HepG2 (cell line): ENCODE data around the gene NFIC. TPM values are rescaled to one million over a fixed set of nuclear protein-coding genes. Genes with fewer than 3 reads are reported as not detected.

Experiments
- EZH2 ChIP-seq: conservative IDR thresholded peaks from 2 replicates; pipeline ENCODE4 v1.6.1; 2012; ENCODE audit warnings: mild to moderate bottlenecking, low read depth, low read length, moderate library complexity
- HMG20B ChIP-seq: conservative IDR thresholded peaks from 2 replicates; pipeline ENCODE4 v1.6.1; 2016; ENCODE audit warnings: missing genetic modification reagents, missing compliant biosample characterization
- IRF2 ChIP-seq: IDR thresholded peaks from 2 replicates; pipeline ENCODE4 v1.6.1; 2018; ENCODE audit warnings: missing genetic modification reagents, missing compliant biosample characterization
- JUND ChIP-seq: sonication (generic); formaldehyde crosslinking; IDR thresholded peaks from 2 replicates; pipeline ENCODE4 v1.8.0; 2022; ENCODE audit warnings: mild to moderate bottlenecking, missing genetic modification reagents
- MAX ChIP-seq: IDR thresholded peaks from 2 replicates; pipeline ENCODE4 v1.6.1; 2012; ENCODE audit warnings: inconsistent platforms
- MEF2D ChIP-seq: sonication (generic); formaldehyde crosslinking; IDR thresholded peaks from 2 replicates; pipeline ENCODE4 v1.5.1; 2020; ENCODE audit warnings: mild to moderate bottlenecking, missing genetic modification reagents
- ONECUT2 ChIP-seq: sonication (generic); formaldehyde crosslinking; IDR thresholded peaks from 2 replicates; pipeline ENCODE4 v1.4.0; 2020; ENCODE audit warnings: missing genetic modification reagents
- PHF8 ChIP-seq: sonication (generic); formaldehyde crosslinking; IDR thresholded peaks from 2 replicates; pipeline ENCODE4 v1.5.0; 2020; ENCODE audit warnings: missing genetic modification reagents
- REL ChIP-seq: sonication (generic); formaldehyde crosslinking; conservative IDR thresholded peaks from 2 replicates; pipeline ENCODE4 v1.8.0; 2022; ENCODE audit warnings: mild to moderate bottlenecking, missing genetic modification reagents, moderate library complexity
- SMAD3 ChIP-seq: sonication (generic); formaldehyde crosslinking; IDR thresholded peaks from 2 replicates; pipeline ENCODE4 v1.4.0; 2020; ENCODE audit warnings: missing genetic modification reagents
- TEAD3 ChIP-seq: optimal IDR thresholded peaks from 2 replicates; pipeline ENCODE3; 2016; ENCODE audit warnings: borderline replicate concordance
- TFAP4 ChIP-seq: sonication (generic); IDR thresholded peaks from 2 replicates; pipeline ENCODE4 v1.6.1; 2016; ENCODE audit warnings: low read depth, borderline replicate concordance
- XBP1 ChIP-seq: sonication (generic); formaldehyde crosslinking; IDR thresholded peaks from 2 replicates; pipeline ENCODE4 v1.5.0; 2020; ENCODE audit warnings: missing genetic modification reagents
- ZBTB49 ChIP-seq: sonication (generic); formaldehyde crosslinking; IDR thresholded peaks from 2 replicates; pipeline ENCODE4 v1.4.0; 2020; ENCODE audit warnings: missing genetic modification reagents, borderline replicate concordance
- ZBTB8A ChIP-seq: sonication (generic); formaldehyde crosslinking; IDR thresholded peaks from 2 replicates; pipeline ENCODE4 v1.4.0; 2020; ENCODE audit warnings: mild to moderate bottlenecking, low read depth, missing genetic modification reagents, borderline replicate concordance
- ZMYM3 ChIP-seq: sonication (generic); formaldehyde crosslinking; IDR thresholded peaks from 2 replicates; pipeline ENCODE4 v1.5.1; 2020; ENCODE audit warnings: mild to moderate bottlenecking, missing genetic modification reagents
- ZMYM4 ChIP-seq: sonication (generic); formaldehyde crosslinking; IDR thresholded peaks from 2 replicates; pipeline ENCODE4 v1.8.1; 2023; ENCODE audit warnings: mild to moderate bottlenecking, missing genetic modification reagents
- ZNF101 ChIP-seq: sonication (generic); formaldehyde crosslinking; IDR thresholded peaks from 2 replicates; pipeline ENCODE4 v1.4.0; 2020; ENCODE audit warnings: mild to moderate bottlenecking, low read depth, missing genetic modification reagents, borderline replicate concordance
- ZNF253 ChIP-seq: sonication (generic); formaldehyde crosslinking; IDR thresholded peaks from 2 replicates; pipeline ENCODE4 v1.8.0; 2022; ENCODE audit warnings: mild to moderate bottlenecking, missing genetic modification reagents, borderline replicate concordance
- ZNF335 ChIP-seq: sonication (generic); formaldehyde crosslinking; IDR thresholded peaks from 2 replicates; pipeline ENCODE4 v1.4.0; 2020; ENCODE audit warnings: missing genetic modification reagents
- ZNF343 ChIP-seq: sonication (generic); formaldehyde crosslinking; IDR thresholded peaks from 2 replicates; pipeline ENCODE4 v1.4.0; 2020; ENCODE audit warnings: mild to moderate bottlenecking, missing genetic modification reagents
- ZNF503 ChIP-seq: sonication (generic); formaldehyde crosslinking; IDR thresholded peaks from 2 replicates; pipeline ENCODE4 v1.4.0; 2020; ENCODE audit warnings: missing genetic modification reagents
- ZNF510 ChIP-seq: sonication (generic); formaldehyde crosslinking; IDR thresholded peaks from 2 replicates; pipeline ENCODE4 v1.4.0; 2020; ENCODE audit warnings: low read depth, mild to moderate bottlenecking, missing genetic modification reagents
- ZNF562 ChIP-seq: sonication (generic); formaldehyde crosslinking; IDR thresholded peaks from 2 replicates; pipeline ENCODE4 v1.8.0; 2022; ENCODE audit warnings: missing genetic modification reagents, borderline replicate concordance
- ZNF616 ChIP-seq: sonication (generic); formaldehyde crosslinking; IDR thresholded peaks from 2 replicates; pipeline ENCODE4 v1.5.0; 2020; ENCODE audit warnings: low read depth, mild to moderate bottlenecking, missing genetic modification reagents
- ZNF713 ChIP-seq: sonication (generic); formaldehyde crosslinking; IDR thresholded peaks from 2 replicates; pipeline ENCODE4 v1.4.0; 2020; ENCODE audit warnings: mild to moderate bottlenecking, missing genetic modification reagents
- ZNF720 ChIP-seq: sonication (generic); formaldehyde crosslinking; IDR thresholded peaks from 2 replicates; pipeline ENCODE4 v1.4.0; 2020; ENCODE audit warnings: missing genetic modification reagents
- ZNF740 ChIP-seq: sonication (generic); formaldehyde crosslinking; IDR thresholded peaks from 2 replicates; pipeline ENCODE4 v1.4.0; 2020; ENCODE audit warnings: missing genetic modification reagents
- polyA plus RNA-seq, 8 experiments: library from polyadenylated mRNA; depleted of rRNA in 3 of 8; stranded (reverse) in 7 of 8; unstranded in 1 of 8; fragments of >200 nt; fragmentation: Illumina TruSeq in 4 of 8; extraction: Trizol in 4 of 8; gene quantifications; 2 replicates each; pipeline versions ENCODE4 v1.2.1 to v1.2.3, GENCODE V29; 2011 to 2016; ENCODE audit warnings: low read depth in 4 of 8, missing spikeins in 1 of 8, mixed read lengths in 1 of 8; ENCODE audit not compliant: insufficient read depth in 1 of 8
- total RNA-seq, 5 experiments: library from RNA; depleted of rRNA; stranded (reverse); fragments of >200 nt; fragmentation: Illumina TruSeq; extraction: Trizol; gene quantifications; 2 replicates each; pipeline ENCODE4 v1.2.3, GENCODE V29; 2016; ENCODE audit warnings: low read depth in 1 of 5

NFIC gene
- total and polyA plus RNA-seq, 2 of the 13 experiments (the other 11 are each of a cell fraction or from before 2014, with no cell fraction given): 1.3 to 2.5 TPM

- TF ChIP-seq ZBTB49 (no peak), EZH2 (no peak), TFAP4 (0 out of 2 replicates have a peak, but pooled peaks have one; percentile 45), ZNF616 (CRISPR knock-in tag) (no peak), HMG20B (peak; percentile 26; the same call in 1 of the 2 replicates), ZNF562 (no peak), TEAD3 (peak; percentile 87), ZMYM3 (peak; percentile 99), ZMYM4 (CRISPR knock-in tag) (peak; percentile 51), XBP1 (no peak), ZNF740 (CRISPR knock-in tag) (peak; percentile 53; the same call in 1 of the 2 replicates), ZNF343 (CRISPR knock-in tag) (no peak), MAX (no peak; the same call in 1 of the 2 replicates), IRF2 (CRISPR knock-in tag) (peak; percentile 88), ZNF335 (no peak), PHF8 (no peak), JUND (CRISPR knock-in tag) (no peak), ZNF253 (no peak), ONECUT2 (no peak), REL (CRISPR knock-in tag) (no peak), ZBTB8A (CRISPR knock-in tag) (no peak), ZNF510 (CRISPR knock-in tag) (no peak), ZNF720 (CRISPR knock-in tag) (no peak), ZNF101 (CRISPR knock-in tag) (no peak), SMAD3 (no peak; the same call in 1 of the 2 replicates), ZNF503 (CRISPR knock-in tag) (peak; percentile 90; the same call in 1 of the 2 replicates), ZNF713 (CRISPR knock-in tag) (no peak), MEF2D (CRISPR knock-in tag) (peak; percentile 90)
Measured at GRCh38 chr19:3413796-3414327, 47.5 kb downstream of the NFIC start (continued).
